ENCODE data around the gene CHRNA3.

Gene CHRNA3

DNA sequence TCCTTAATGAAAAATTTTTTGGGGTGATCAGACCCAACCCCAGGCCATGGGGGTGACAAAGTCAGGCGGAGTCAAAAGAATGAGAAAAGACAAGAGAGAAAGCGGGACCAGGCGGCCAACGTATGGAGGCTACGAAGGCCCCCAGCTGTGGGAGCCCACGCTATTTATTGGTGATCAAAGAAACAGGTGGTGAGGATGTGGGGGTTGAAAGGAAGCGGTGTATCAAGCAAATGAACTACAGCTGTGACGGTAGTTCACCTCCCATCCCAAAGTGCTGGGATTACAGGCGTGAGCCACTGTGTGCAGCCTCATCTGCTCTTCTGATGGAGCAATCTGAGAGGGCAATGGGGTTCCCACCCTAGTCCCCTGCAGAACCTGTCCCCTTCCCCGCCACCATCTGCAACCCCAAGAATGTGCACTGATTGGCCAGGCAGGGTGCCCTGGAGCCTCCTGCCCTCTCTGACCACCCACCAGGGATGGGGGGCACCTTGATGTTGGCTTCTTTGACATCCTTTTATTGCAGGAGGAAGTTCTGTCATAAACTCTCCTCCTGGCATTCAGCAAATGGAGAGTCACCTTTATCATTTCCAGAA, 1.1 kb upstream of the CHRNA3 start:
- H2BK120ac ChIP-seq (ENCODE audit: insufficient read depth, low read length, poor library complexity) = no peak overlapping the region
- H3K18ac ChIP-seq (ENCODE audit: low read length) = no peak overlapping the region
- H3K27me3 ChIP-seq (ENCODE audit: insufficient read depth, low read length) = peaks cover 35% of the 10 kb centered on the region
- H3K23ac ChIP-seq (ENCODE audit: low read length) = no peak overlapping the region
- H3K4me2 ChIP-seq (ENCODE audit: low read length) = no peak overlapping the region
- no peak for DNase-seq
- H3K14ac ChIP-seq (ENCODE audit: low read length) = no peak overlapping the region
- no peak overlapping the region for H3K9ac ChIP-seq (ENCODE audit: low read length)
- no peak overlapping the region for H2BK5ac ChIP-seq (ENCODE audit: low read depth, low read length, poor library complexity)
- H3K9me3 ChIP-seq (ENCODE audit: insufficient read depth, low read depth, low read length) = peaks cover 2% of the 10 kb centered on the region
- H2BK12ac ChIP-seq (ENCODE audit: low read length) = no peak overlapping the region
- no peak overlapping the region for H4K91ac ChIP-seq (ENCODE audit: low read depth, low read length)
- H3K4me3 ChIP-seq (ENCODE audit: low read depth, low read length) = no peak overlapping the region
- no CpG with 5 or more reads among the region's 10 CpGs for WGBS (ENCODE audit: extremely low coverage, insufficient coverage, insufficient read length)
- H3K4me1 ChIP-seq (ENCODE audit: control insufficient read depth in 1 of 2, insufficient read depth in 2 of 2, low read length in 2 of 2) = peaks cover 0 to 10% of the 10 kb centered on the region in 2 experiments
- H4K12ac ChIP-seq (ENCODE audit: low read depth, low read length) = no peak overlapping the region
- no peak overlapping the region for H3K4ac ChIP-seq (ENCODE audit: low read depth, low read length)
- no peak overlapping the region for H4K8ac ChIP-seq (ENCODE audit: low read depth, low read length)
- no peak overlapping the region for H2AK5ac ChIP-seq (ENCODE audit: low read length)
- H3K27ac ChIP-seq (ENCODE audit: low read depth, low read length) = no peak overlapping the region
- no peaks in the 10 kb centered on the region for H3K36me3 ChIP-seq (ENCODE audit: control insufficient read depth in 1 of 2, insufficient read depth in 2 of 2, low read length in 2 of 2)
- no peak overlapping the region for H2AFZ ChIP-seq (ENCODE audit: insufficient read depth, low read length, poor library complexity)
- no peaks in the 10 kb centered on the region for H3K79me2 ChIP-seq (ENCODE audit: control insufficient read depth, insufficient read depth, low read length, poor library complexity)
- no peaks in the 10 kb centered on the region for H3K79me1 ChIP-seq (ENCODE audit: low read length)

DNA sequence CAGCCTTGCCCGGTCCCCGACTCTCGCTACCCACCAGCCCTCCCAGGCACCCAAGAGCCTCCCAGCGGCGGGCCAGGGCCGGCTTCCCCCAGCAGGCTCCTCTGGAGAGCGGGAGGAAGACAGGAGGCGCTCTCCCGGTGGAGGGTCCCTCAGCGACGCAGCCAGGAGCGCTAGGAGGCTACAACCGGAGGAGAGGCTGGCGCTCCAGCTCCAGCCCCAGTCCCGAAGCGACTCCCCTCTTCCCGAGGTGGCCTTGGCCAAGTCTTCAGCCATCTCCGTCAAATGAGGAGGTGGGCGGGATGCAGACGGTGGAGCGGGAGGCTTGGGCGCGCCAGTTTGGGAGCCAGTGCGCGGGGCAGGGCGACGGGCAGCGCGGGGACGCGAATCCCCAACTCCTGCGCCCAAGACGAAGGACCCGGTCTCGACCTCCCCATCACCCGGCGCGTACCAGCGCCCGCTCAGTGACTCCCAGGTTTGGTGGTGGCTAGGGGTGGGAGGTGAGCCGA, 722 bp downstream of the CHRNA3 start:
- Histone ChIP-seq H3K9ac (ENCODE audit: low read length) (no peak overlapping the region), H3K79me1 (ENCODE audit: low read length) (no peaks in the 10 kb centered on the region), H2AFZ (ENCODE audit: insufficient read depth, low read length, poor library complexity) (peak overlapping the region; percentile 19), H3K9me3 (ENCODE audit: insufficient read depth, low read depth, low read length) (peaks cover 2% of the 10 kb centered on the region), H2BK5ac (ENCODE audit: low read depth, low read length, poor library complexity) (no peak overlapping the region), H3K27me3 (ENCODE audit: insufficient read depth, low read length) (peaks cover 32% of the 10 kb centered on the region), H3K36me3 (ENCODE audit: control insufficient read depth in 1 of 2, insufficient read depth in 2 of 2, low read length in 2 of 2) (no peaks in the 10 kb centered on the region), H3K79me2 (ENCODE audit: control insufficient read depth, insufficient read depth, low read length, poor library complexity) (no peaks in the 10 kb centered on the region), H3K4me1 (ENCODE audit: control insufficient read depth in 1 of 2, insufficient read depth in 2 of 2, low read length in 2 of 2) (peaks cover 0 to 10% of the 10 kb centered on the region in 2 experiments), H4K8ac (ENCODE audit: low read depth, low read length) (no peak overlapping the region), H2BK12ac (ENCODE audit: low read length) (no peak overlapping the region), H4K12ac (ENCODE audit: low read depth, low read length) (no peak overlapping the region), H4K91ac (ENCODE audit: low read depth, low read length) (no peak overlapping the region), H3K23ac (ENCODE audit: low read length) (no peak overlapping the region), H2BK120ac (ENCODE audit: insufficient read depth, low read length, poor library complexity) (no peak overlapping the region), H3K4me3 (ENCODE audit: low read depth, low read length) (peak overlapping the region; percentile 50), H3K14ac (ENCODE audit: low read length) (no peak overlapping the region), H3K18ac (ENCODE audit: low read length) (no peak overlapping the region), H3K4ac (ENCODE audit: low read depth, low read length) (no peak overlapping the region), H3K4me2 (ENCODE audit: low read length) (peak overlapping the region; percentile 73), H2AK5ac (ENCODE audit: low read length) (no peak overlapping the region), H3K27ac (ENCODE audit: low read depth, low read length) (no peak overlapping the region)
- WGBS (ENCODE audit: extremely low coverage, insufficient coverage, insufficient read length) = no CpG with 5 or more reads among the region's 41 CpGs
- no peak for DNase-seq

- Histone ChIP-seq H3K4me1 (ENCODE audit: control insufficient read depth in 1 of 2, insufficient read depth in 2 of 2, low read length in 2 of 2) (peaks cover 0 to 10% of the 10 kb centered on the region in 2 experiments), H3K9ac (ENCODE audit: low read length) (no peak overlapping the region), H3K9me3 (ENCODE audit: insufficient read depth, low read depth, low read length) (peaks cover 2% of the 10 kb centered on the region), H4K8ac (ENCODE audit: low read depth, low read length) (no peak overlapping the region), H4K12ac (ENCODE audit: low read depth, low read length) (no peak overlapping the region), H3K23ac (ENCODE audit: low read length) (no peak overlapping the region), H3K4me2 (ENCODE audit: low read length) (peak overlapping the region; percentile 73), H3K14ac (ENCODE audit: low read length) (no peak overlapping the region), H3K27ac (ENCODE audit: low read depth, low read length) (no peak overlapping the region), H3K4ac (ENCODE audit: low read depth, low read length) (no peak overlapping the region), H3K79me1 (ENCODE audit: low read length) (no peaks in the 10 kb centered on the region), H2AFZ (ENCODE audit: insufficient read depth, low read length, poor library complexity) (no peak overlapping the region), H4K91ac (ENCODE audit: low read depth, low read length) (no peak overlapping the region), H2BK120ac (ENCODE audit: insufficient read depth, low read length, poor library complexity) (no peak overlapping the region), H3K27me3 (ENCODE audit: insufficient read depth, low read length) (peaks cover 32% of the 10 kb centered on the region), H2BK5ac (ENCODE audit: low read depth, low read length, poor library complexity) (no peak overlapping the region), H3K36me3 (ENCODE audit: control insufficient read depth in 1 of 2, insufficient read depth in 2 of 2, low read length in 2 of 2) (no peaks in the 10 kb centered on the region), H3K4me3 (ENCODE audit: low read depth, low read length) (no peak overlapping the region), H3K79me2 (ENCODE audit: control insufficient read depth, insufficient read depth, low read length, poor library complexity) (no peaks in the 10 kb centered on the region), H2AK5ac (ENCODE audit: low read length) (no peak overlapping the region), H2BK12ac (ENCODE audit: low read length) (no peak overlapping the region), H3K18ac (ENCODE audit: low read length) (no peak overlapping the region)
- no peak for DNase-seq
- no CpG with 5 or more reads among the region's 20 CpGs for WGBS (ENCODE audit: extremely low coverage, insufficient coverage, insufficient read length)
Observed at GRCh38 chr15:78619022-78619950, 1.5 kb downstream of the CHRNA3 start.

DNA sequence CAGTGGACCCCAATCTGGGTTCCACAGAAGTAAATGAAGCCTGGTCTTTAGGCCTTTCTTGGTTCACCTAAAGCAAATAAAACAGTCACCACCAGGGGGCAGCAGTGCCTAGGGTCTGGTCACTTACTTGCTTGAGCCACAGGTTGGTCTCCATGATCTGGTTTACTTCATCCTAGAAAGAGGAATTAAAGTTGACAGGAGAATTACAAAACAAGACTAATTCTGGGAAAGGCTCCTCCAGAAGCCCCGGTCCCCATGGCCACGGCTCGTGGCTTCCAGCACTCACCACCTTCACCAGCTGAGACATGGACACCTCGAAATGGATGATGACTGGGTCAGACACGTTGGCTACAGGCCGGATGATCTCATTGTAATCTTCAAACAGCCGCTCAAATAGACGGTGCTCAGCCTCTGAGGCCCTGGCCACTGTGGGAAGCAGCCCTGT, 2.3 kb downstream of the CHRNA3 start:
- Histone ChIP-seq H2AK5ac (ENCODE audit: low read length) (no peak overlapping the region), H2AFZ (ENCODE audit: insufficient read depth, low read length, poor library complexity) (no peak overlapping the region), H3K14ac (ENCODE audit: low read length) (no peak overlapping the region), H3K18ac (ENCODE audit: low read length) (no peak overlapping the region), H3K27ac (ENCODE audit: low read depth, low read length) (no peak overlapping the region), H3K27me3 (ENCODE audit: insufficient read depth, low read length) (peaks cover 32% of the 10 kb centered on the region), H3K9ac (ENCODE audit: low read length) (no peak overlapping the region), H3K4me1 (ENCODE audit: control insufficient read depth in 1 of 2, insufficient read depth in 2 of 2, low read length in 2 of 2) (peaks cover 0 to 10% of the 10 kb centered on the region in 2 experiments), H2BK120ac (ENCODE audit: insufficient read depth, low read length, poor library complexity) (no peak overlapping the region), H4K8ac (ENCODE audit: low read depth, low read length) (no peak overlapping the region), H3K79me1 (ENCODE audit: low read length) (no peaks in the 10 kb centered on the region), H3K36me3 (ENCODE audit: control insufficient read depth in 1 of 2, insufficient read depth in 2 of 2, low read length in 2 of 2) (no peaks in the 10 kb centered on the region), H4K12ac (ENCODE audit: low read depth, low read length) (no peak overlapping the region), H4K91ac (ENCODE audit: low read depth, low read length) (no peak overlapping the region), H2BK12ac (ENCODE audit: low read length) (no peak overlapping the region), H3K4ac (ENCODE audit: low read depth, low read length) (no peak overlapping the region), H3K23ac (ENCODE audit: low read length) (no peak overlapping the region), H3K4me3 (ENCODE audit: low read depth, low read length) (no peak overlapping the region), H3K79me2 (ENCODE audit: control insufficient read depth, insufficient read depth, low read length, poor library complexity) (no peaks in the 10 kb centered on the region), H3K9me3 (ENCODE audit: insufficient read depth, low read depth, low read length) (peaks cover 2% of the 10 kb centered on the region), H3K4me2 (ENCODE audit: low read length) (no peak overlapping the region), H2BK5ac (ENCODE audit: low read depth, low read length, poor library complexity) (no peak overlapping the region)
- peak; percentile 71 to 94 for DNase-seq
- WGBS (ENCODE audit: extremely low coverage, insufficient coverage, insufficient read length) = no CpG with 5 or more reads among the region's 8 CpGs
